H1 (cell line): ENCODE results near the gene FEZF1. TPM values are rescaled to one million over a fixed set of nuclear protein-coding genes. Genes with fewer than 3 reads are reported as not detected.

Experiments
- CREB1 ChIP-seq: IDR thresholded peaks from 2 replicates; pipeline ENCODE4 v1.6.1; 2012; ENCODE audit warnings: inconsistent platforms
- CTBP2 ChIP-seq: IDR thresholded peaks from 2 replicates; pipeline ENCODE4 v1.7.0; 2011; ENCODE audit warnings: borderline replicate concordance, mild to moderate bottlenecking, moderate library complexity, mixed read lengths, low read length; ENCODE audit not compliant: insufficient read depth, insufficient read length
- SP1 ChIP-seq: IDR thresholded peaks from 2 replicates; pipeline ENCODE4 v1.6.1; 2011; ENCODE audit warnings: low read depth, low read length
- polyA plus RNA-seq, 7 experiments: library from polyadenylated mRNA; depleted of rRNA in 3 of 7; stranded (reverse) in 5 of 7; unstranded in 2 of 7; fragments of >200 nt in 5 of 7; fragments of 200-250 nt in 2 of 7; gene quantifications; 1 replicate in 5 of 7; 2 replicates in 1 of 7; 4 replicates in 1 of 7; pipeline versions ENCODE4 v1.2.1 to v1.2.3, GENCODE V29; 2011 to 2013; ENCODE audit warnings: missing spikeins in 2 of 7, mixed read lengths in 2 of 7
- total RNA-seq: library from RNA; stranded (reverse); fragmentation: NEBNext Ultra II Directional; extraction: Animal tissue kit (Norgen Biotek cat#: 25700); gene quantifications from 2 replicates; pipeline ENCODE4 v1.2.1, GENCODE V29; 2021

The FEZF1 gene
- total and polyA plus RNA-seq, 2 of the 8 experiments (the other 6 are each of a cell fraction or from before 2014, with no cell fraction given), result 10.6 to 15.7 TPM

DNA sequence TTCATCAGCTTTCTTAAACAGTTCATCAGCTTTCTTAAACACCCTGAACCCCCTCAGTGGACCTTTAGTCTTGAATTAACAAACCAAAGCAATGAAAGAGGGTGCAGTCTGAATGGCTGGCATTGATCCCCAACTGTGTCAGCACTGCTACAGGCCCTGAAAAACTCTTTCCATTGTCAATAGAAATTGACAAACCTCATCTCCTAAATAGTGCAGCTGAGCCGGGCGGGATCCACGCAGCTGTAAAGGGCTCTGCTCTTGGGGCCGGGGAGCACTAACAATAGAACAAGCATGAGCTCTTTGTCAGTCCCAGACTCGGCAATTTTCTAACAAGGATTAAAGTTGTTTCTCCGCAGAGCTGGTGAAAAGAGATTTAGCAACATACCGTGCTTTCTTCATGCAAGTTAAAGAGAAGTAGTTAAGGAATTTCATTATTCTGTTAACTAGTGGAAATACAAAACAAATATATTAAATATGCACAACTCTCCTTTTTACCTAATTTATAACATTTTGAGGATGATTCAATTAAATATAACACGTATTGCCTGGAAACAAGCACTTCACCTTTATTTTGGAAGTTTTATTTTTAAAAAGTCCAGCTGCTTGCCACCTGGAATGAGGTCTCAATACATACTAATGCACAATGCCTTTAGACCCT lies 24.7 kb upstream of the FEZF1 start (continued):
- peak; percentile 61; the same call in 1 of the 2 replicates for TF ChIP-seq SP1
- TF ChIP-seq CTBP2, result peak; percentile 37
- TF ChIP-seq CREB1, result no peak
